Measurements from ENCODE around the gene FAM193A. TPM values are rescaled to one million over a fixed set of nuclear protein-coding genes. Genes with fewer than 3 reads are reported as not detected.

Gene FAM193A
- total and polyA plus RNA-seq, 3 experiments from 2014 or later = 4.9 to 26.9 (median 25.8) TPM

DNA sequence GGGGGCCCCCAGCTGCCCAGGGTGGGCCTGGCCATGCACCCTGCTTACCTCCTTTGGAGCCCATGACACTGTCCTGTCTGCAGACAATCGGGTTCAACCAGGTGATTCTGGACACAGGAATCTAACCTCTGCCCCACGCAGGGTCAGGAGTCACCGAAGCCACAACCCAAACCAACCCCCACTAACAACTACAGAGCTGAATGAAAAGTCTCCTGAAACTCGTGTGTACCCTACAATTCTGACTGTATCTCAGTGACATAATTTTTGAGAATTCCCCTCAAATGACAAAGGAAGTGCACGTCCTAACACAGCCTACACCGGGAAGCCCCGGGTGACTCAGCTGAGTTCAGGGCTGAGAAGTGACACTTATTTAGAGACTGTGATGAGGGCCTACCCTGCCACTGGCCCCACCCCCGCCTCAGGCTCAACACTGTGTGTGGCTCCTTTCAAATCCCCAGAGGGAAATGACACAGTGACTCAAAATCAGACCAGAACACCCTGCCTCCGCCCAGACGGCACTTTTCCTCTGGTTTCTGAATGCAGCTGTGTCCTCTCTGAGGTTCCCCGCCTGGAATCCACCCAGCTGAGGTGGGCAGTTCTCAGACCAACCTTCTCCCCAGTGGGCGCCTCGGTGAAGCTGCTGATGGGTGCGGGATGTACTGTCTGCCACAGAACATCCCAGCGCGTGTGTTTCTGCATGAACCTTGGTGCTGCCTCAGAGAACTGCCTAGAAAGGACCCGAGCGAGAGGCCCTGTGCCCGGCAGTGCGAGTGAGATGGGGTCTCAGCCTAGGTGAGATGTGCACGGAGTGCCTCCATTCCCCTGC lies 209.7 kb downstream of the FAM193A start:
- Histone ChIP-seq H3K36me3 (ENCODE audit: insufficient read depth, low read length) (peaks cover 33% of the 10 kb centered on the region), H3K4me1 (ENCODE audit: insufficient read depth, low read length) (peaks cover 18% of the 10 kb centered on the region), H3K27ac (ENCODE audit: low read depth, low read length) (peak overlapping the region; percentile 81), H3K9me3 (ENCODE audit: low read length) (no peaks in the 10 kb centered on the region), H3K27me3 (ENCODE audit: insufficient read depth, low read length, poor library complexity, severe bottlenecking) (no peaks in the 10 kb centered on the region), H3K4me3 (ENCODE audit: low read length) (no peak overlapping the region)
- CTCF ChIA-PET = interaction anchor here (1.1 to 2.0 kb wide), 2 partner anchors 17 to 94 kb away, joined by 3 to 6 read pairs; no protein-coding TSS in a partner anchor
- peak in 4 of 5 donors; percentile 79 to 93 (median 80) for DNase-seq
- peak overlapping the region; percentile 94 to 98 (median 97) for H3K27ac Mint-ChIP-seq
- peaks cover 4 to 82% (median 5%) of the 10 kb centered on the region in 3 donors for H3K36me3 Mint-ChIP-seq
- peaks cover 0 to 2% of the 10 kb centered on the region in 2 donors for H3K27me3 Mint-ChIP-seq
- H3K9me3 Mint-ChIP-seq = no peaks in the 10 kb centered on the region
- H3K4me1 Mint-ChIP-seq = peaks cover 22 to 46% (median 27%) of the 10 kb centered on the region in 3 donors
- POLR2A ChIA-PET = interaction anchor here (1.4 kb wide), 1 partner anchor 9 kb away, joined by 5 read pairs; no protein-coding TSS in a partner anchor
- peak overlapping the region; percentile 26 to 63 (median 52) for H3K4me3 Mint-ChIP-seq

DNA sequence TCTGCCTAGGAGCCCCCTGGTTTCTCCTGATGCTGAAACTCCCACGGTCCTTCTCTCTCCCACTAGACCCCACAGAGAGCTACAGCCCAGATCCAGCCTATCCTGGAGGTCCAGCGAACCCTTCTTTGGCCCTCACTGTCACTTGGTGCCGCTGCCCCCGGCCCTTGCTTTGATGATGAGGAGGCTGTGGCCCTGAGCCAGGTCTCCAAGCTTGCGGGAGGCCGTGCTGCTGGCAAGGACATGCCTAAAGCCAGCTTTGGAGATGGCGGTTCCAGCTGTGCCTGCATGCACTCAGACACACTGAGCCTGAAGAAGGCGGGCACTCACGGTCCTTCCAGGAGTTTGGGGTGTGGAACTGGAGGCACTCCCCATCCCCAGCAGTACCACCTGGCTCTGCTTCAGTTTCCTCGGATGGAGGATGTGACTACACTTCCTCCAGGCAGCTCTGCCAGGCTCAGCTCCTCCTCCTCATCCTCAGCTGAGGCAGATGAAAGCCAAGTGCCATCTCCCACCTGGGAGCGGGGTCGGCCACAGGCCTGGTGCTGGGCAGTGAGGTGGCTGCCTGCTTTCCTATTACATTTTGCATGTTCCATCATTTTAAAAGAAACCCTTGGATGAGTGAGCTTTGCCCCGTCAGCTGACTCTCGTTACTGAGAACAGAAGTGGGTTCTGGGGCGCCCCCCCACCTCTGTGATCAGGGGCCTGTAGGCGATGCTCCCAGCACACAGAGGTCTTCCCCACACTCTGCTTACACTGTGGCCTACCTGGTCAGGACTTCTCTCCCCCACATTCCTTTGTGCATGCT lies 210.6 kb downstream of the FAM193A start:
- Histone ChIP-seq H3K4me1 (ENCODE audit: insufficient read depth, low read length) (peaks cover 18% of the 10 kb centered on the region), H3K27me3 (ENCODE audit: insufficient read depth, low read length, poor library complexity, severe bottlenecking) (no peaks in the 10 kb centered on the region), H3K27ac (ENCODE audit: low read depth, low read length) (peak overlapping the region; percentile 81), H3K9me3 (ENCODE audit: low read length) (no peaks in the 10 kb centered on the region), H3K36me3 (ENCODE audit: insufficient read depth, low read length) (peaks cover 33% of the 10 kb centered on the region), H3K4me3 (ENCODE audit: low read length) (no peak overlapping the region)
- Mint-ChIP-seq H3K27ac (peak overlapping the region; percentile 94 to 98 (median 97)), H3K4me3 (peak overlapping the region in 5 of 7 donors; percentile 26 to 63 (median 59)), H3K36me3 (peaks cover 4 to 79% (median 5%) of the 10 kb centered on the region in 3 donors), H3K27me3 (peaks cover 0 to 2% of the 10 kb centered on the region in 2 donors), H3K9me3 (no peaks in the 10 kb centered on the region), H3K4me1 (peaks cover 23 to 54% (median 27%) of the 10 kb centered on the region in 3 donors)
- ChIA-PET CTCF (interaction anchor here (2.0 kb wide), 1 partner anchor 17 kb away, joined by 6 read pairs; no protein-coding TSS in a partner anchor), POLR2A (interaction anchor here (1.4 kb wide), 1 partner anchor 9 kb away, joined by 5 read pairs; no protein-coding TSS in a partner anchor)
- DNase-seq = peak in 1 of 5 donors; percentile 9

GRCh38 chr4:2750719-2751605 lies 214.5 kb downstream of the FAM193A start:
- no peak for DNase-seq
- H3K27me3 Mint-ChIP-seq = peaks cover 0 to 3% of the 10 kb centered on the region in 2 donors
- POLR2A ChIA-PET = no interaction called here
- peaks cover 35 to 76% (median 43%) of the 10 kb centered on the region in 3 donors for H3K4me1 Mint-ChIP-seq
- Histone ChIP-seq H3K27ac (ENCODE audit: low read depth, low read length) (no peak overlapping the region), H3K4me3 (ENCODE audit: low read length) (no peak overlapping the region), H3K36me3 (ENCODE audit: insufficient read depth, low read length) (peaks cover 9% of the 10 kb centered on the region), H3K9me3 (ENCODE audit: low read length) (no peaks in the 10 kb centered on the region), H3K27me3 (ENCODE audit: insufficient read depth, low read length, poor library complexity, severe bottlenecking) (no peaks in the 10 kb centered on the region), H3K4me1 (ENCODE audit: insufficient read depth, low read length) (peaks cover 22% of the 10 kb centered on the region)
- peaks cover 2 to 52% (median 4%) of the 10 kb centered on the region in 3 donors for H3K36me3 Mint-ChIP-seq
- no peak overlapping the region for H3K4me3 Mint-ChIP-seq
- peak overlapping the region in 1 of 8 donors; percentile 42 for H3K27ac Mint-ChIP-seq
- CTCF ChIA-PET = interaction anchor here (1.1 to 1.5 kb wide), 4 partner anchors 13 to 227 kb away, joined by 3 to 4 read pairs (median 3); partner anchors contain the start of genes GRK4 and NOP14
- no peaks in the 10 kb centered on the region for H3K9me3 Mint-ChIP-seq

GRCh38 chr4:2753436-2753835 lies 217.0 kb downstream of the FAM193A start:
- Histone ChIP-seq H3K27ac (ENCODE audit: low read depth, low read length) (no peak overlapping the region), H3K36me3 (ENCODE audit: insufficient read depth, low read length) (no peaks in the 10 kb centered on the region), H3K4me3 (ENCODE audit: low read length) (no peak overlapping the region), H3K4me1 (ENCODE audit: insufficient read depth, low read length) (peaks cover 12% of the 10 kb centered on the region), H3K27me3 (ENCODE audit: insufficient read depth, low read length, poor library complexity, severe bottlenecking) (no peaks in the 10 kb centered on the region), H3K9me3 (ENCODE audit: low read length) (no peaks in the 10 kb centered on the region)
- no peaks in the 10 kb centered on the region for H3K9me3 Mint-ChIP-seq
- no peak for DNase-seq
- peaks cover 0 to 32% (median 0%) of the 10 kb centered on the region in 3 donors for H3K36me3 Mint-ChIP-seq
- H3K4me1 Mint-ChIP-seq = peaks cover 21 to 55% (median 24%) of the 10 kb centered on the region in 3 donors
- peaks cover 0 to 2% of the 10 kb centered on the region in 2 donors for H3K27me3 Mint-ChIP-seq
- peak overlapping the region in 3 of 7 donors; percentile 21 to 81 (median 59) for H3K4me3 Mint-ChIP-seq
- ChIA-PET CTCF (no interaction called here), POLR2A (no interaction called here)
- H3K27ac Mint-ChIP-seq = peak overlapping the region in 6 of 8 donors; percentile 1 to 78 (median 70)

GRCh38 chr4:2754848-2755819 lies 218.7 kb downstream of the FAM193A start:
- H3K27ac ChIP-seq (ENCODE audit: low read depth, low read length) = peak overlapping the region; percentile 61
- H3K27me3 ChIP-seq (ENCODE audit: insufficient read depth, low read length, poor library complexity, severe bottlenecking) = no peaks in the 10 kb centered on the region
- peaks cover 12% of the 10 kb centered on the region for H3K4me1 ChIP-seq (ENCODE audit: insufficient read depth, low read length)
- ChIA-PET CTCF (interaction anchor here (0.8 to 1.8 kb wide), 5 partner anchors 9 to 207 kb away, joined by 3 to 5 read pairs (median 4); no protein-coding TSS in a partner anchor), POLR2A (interaction anchor here (0.5 to 1.7 kb wide), 7 partner anchors 8 to 492 kb away, joined by 3 to 7 read pairs (median 5); partner anchors contain the start of genes GRK4 and NOP14)
- DNase-seq = no peak
- H3K27ac Mint-ChIP-seq = peak overlapping the region; percentile 59 to 97 (median 84)
- no peaks in the 10 kb centered on the region for H3K9me3 ChIP-seq (ENCODE audit: low read length)
- H3K36me3 Mint-ChIP-seq = peaks cover 0 to 25% (median 0%) of the 10 kb centered on the region in 3 donors
- H3K4me3 ChIP-seq (ENCODE audit: low read length) = peak overlapping the region; percentile 72
- peak overlapping the region; percentile 76 to 94 (median 85) for H3K4me3 Mint-ChIP-seq
- H3K9me3 Mint-ChIP-seq = no peaks in the 10 kb centered on the region
- peaks cover 21 to 45% (median 28%) of the 10 kb centered on the region in 3 donors for H3K4me1 Mint-ChIP-seq
- no peaks in the 10 kb centered on the region for H3K36me3 ChIP-seq (ENCODE audit: insufficient read depth, low read length)
- H3K27me3 Mint-ChIP-seq = peaks cover 0 to 2% of the 10 kb centered on the region in 2 donors

DNA sequence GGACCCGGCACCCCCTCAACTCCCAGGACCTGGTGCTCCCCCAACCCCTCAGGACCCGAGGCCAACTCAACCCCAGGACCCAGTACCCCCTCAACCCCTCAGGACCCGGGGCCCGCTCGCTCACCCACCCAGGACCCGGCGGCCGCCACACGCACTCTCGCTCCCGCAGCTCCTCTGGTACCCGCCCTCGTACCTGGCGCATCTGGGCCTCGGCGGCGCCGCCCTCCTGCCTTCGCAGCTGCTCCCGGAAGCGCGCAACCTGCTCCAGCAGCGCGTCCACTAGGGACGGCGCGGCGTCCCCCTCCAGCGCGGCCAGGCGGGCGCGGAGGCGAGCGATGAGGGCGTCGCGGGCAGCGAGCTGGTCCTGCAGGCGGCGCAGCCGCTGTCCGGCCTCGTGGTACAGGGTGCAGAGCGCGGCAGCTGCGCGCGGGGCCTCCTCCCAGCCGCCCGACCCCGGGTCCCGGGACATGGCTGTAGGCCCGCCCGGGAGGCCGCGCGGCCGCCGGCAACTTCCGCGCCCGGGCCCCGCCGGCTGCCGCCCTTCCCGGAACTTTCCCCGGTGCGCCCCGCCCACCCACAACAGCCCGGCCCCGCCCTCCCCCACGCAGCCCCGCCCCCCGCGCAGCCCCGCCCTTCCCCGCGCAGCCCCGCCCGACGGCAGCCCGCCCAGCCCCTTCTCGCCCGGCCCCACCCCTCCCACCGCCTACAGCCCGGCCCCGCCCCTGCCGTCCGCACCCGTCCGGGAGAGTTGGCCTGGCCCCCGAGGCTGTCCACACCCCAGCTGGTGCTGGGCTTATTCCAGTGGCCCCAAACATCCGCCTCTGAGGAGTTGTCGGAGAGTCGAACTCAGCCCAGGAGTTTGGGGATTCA lies 219.6 kb downstream of the FAM193A start, which contains the start of gene TNIP2:
TNIP2 (minus strand) TSS at position 516 of the 870 bp plus-strand sequence; CDS start at position 469, 47 bp downstream.
- Mint-ChIP-seq H3K9me3 (no peaks in the 10 kb centered on the region), H3K27ac (peak within 1 kb of the TSS; percentile 59 to 97 (median 84)), H3K36me3 (peaks cover 0 to 19% (median 0%) of the 10 kb centered on the region in 3 donors), H3K27me3 (peaks cover 0 to 2% of the 10 kb centered on the region in 2 donors), H3K4me1 (peaks cover 23 to 39% (median 33%) of the 10 kb centered on the region in 3 donors), H3K4me3 (peak within 1 kb of the TSS; percentile 79 to 94 (median 85))
- ChIA-PET CTCF (interaction anchor here (0.8 to 1.8 kb wide), 7 partner anchors 8 to 206 kb away, joined by 3 to 5 read pairs (median 3); no protein-coding TSS in a partner anchor), POLR2A (interaction anchor here (0.5 to 1.7 kb wide), 9 partner anchors 8 to 493 kb away, joined by 3 to 7 read pairs (median 5); partner anchors contain the start of genes GRK4 and NOP14)
- Histone ChIP-seq H3K4me3 (ENCODE audit: low read length) (peak within 1 kb of the TSS; percentile 72), H3K27ac (ENCODE audit: low read depth, low read length) (peak within 1 kb of the TSS; percentile 61), H3K36me3 (ENCODE audit: insufficient read depth, low read length) (no peaks in the 10 kb centered on the region), H3K4me1 (ENCODE audit: insufficient read depth, low read length) (peaks cover 12% of the 10 kb centered on the region), H3K9me3 (ENCODE audit: low read length) (no peaks in the 10 kb centered on the region), H3K27me3 (ENCODE audit: insufficient read depth, low read length, poor library complexity, severe bottlenecking) (no peaks in the 10 kb centered on the region)
- peak; percentile 72 to 84 (median 79) for DNase-seq
